NCI-H510A treated with DMSO at 0.1 percent for 48 hours (cell line): ENCODE data around the gene CHST15.

Experiments used
- DNase-seq: peaks from one replicate; lab custom pipeline; 2025; lab: John Stamatoyannopoulos, UW

Gene CHST15

GRCh38 chr10:123964953-123965352 is 128.4 kb downstream of the CHST15 start:
- no peak for DNase-seq

- DNase-seq, result no peak
Measured at GRCh38 chr10:123962756-123963530, 130.5 kb downstream of the CHST15 start.

- no peak for DNase-seq
Measured at GRCh38 chr10:123958241-123958640, 135.2 kb downstream of the CHST15 start.
